ENCODE results near the gene SLC5A3. TPM values are rescaled to one million over a fixed set of nuclear protein-coding genes. Genes with fewer than 3 reads are reported as not detected.

Gene SLC5A3
- total and polyA plus RNA-seq, 2 of the 8 experiments (the other 6 are each of a cell fraction or from before 2014, with no cell fraction given), result 4.0 to 19.4 TPM

GRCh38 chr21:34109075-34109474 is 35.7 kb downstream of the SLC5A3 start:
- 96% methylated on average over 7 of the region's 7 CpGs; no CpG with 5 or more reads in 1 of the 2 experiments for WGBS, 2 experiments (ENCODE audit: extremely low coverage in 1 of 2, insufficient coverage in 1 of 2, insufficient read length in 1 of 2, insufficient replicate concordance in 2 of 2, low coverage in 1 of 2, low lambda C conversion rate in 2 of 2, missing lambda C conversion rate in 1 of 2)
- no peak overlapping the region for H3K18ac ChIP-seq (ENCODE audit: extremely low read depth, low read length)
- no peak overlapping the region for H2BK20ac ChIP-seq (ENCODE audit: low read length)
- POLR2A ChIA-PET (ENCODE audit: partially characterized antibody), result interaction anchor here (0.9 to 1.4 kb wide), 3 partner anchors 23 to 93 kb away, joined by 3 read pairs; no protein-coding TSS in a partner anchor
- no peak overlapping the region for H2BK12ac ChIP-seq (ENCODE audit: low read depth, low read length)
- H3K14ac ChIP-seq (ENCODE audit: insufficient read length), result no peak overlapping the region
- peaks cover 0 to 97% of the 10 kb centered on the region in 2 experiments; a peak in 3 of 4 replicates for H3K79me2 ChIP-seq (ENCODE audit: control insufficient read depth in 1 of 2, insufficient read depth in 2 of 2, low read length in 2 of 2)
- H3K23me2 ChIP-seq (ENCODE audit: low read depth, low read length), result no peaks in the 10 kb centered on the region
- no peaks in the 10 kb centered on the region for H3K9me3 ChIP-seq (ENCODE audit: insufficient read depth in 2 of 2, low read depth in 1 of 2, low read length in 1 of 2)
- peaks cover 0 to 13% (median 7%) of the 10 kb centered on the region in 4 experiments; a peak in 3 of 7 replicates for H3K4me1 ChIP-seq (replicated peaks in 1 of 4; ENCODE audit: control insufficient read depth in 3 of 4, insufficient read depth in 4 of 4, low read length in 3 of 4)
- no peak overlapping the region for H2AFZ ChIP-seq (ENCODE audit: low read length)
- no peak overlapping the region for H3K23ac ChIP-seq (ENCODE audit: insufficient read length)
- H2AK5ac ChIP-seq (ENCODE audit: low read depth, low read length), result no peak overlapping the region
- CTCF ChIA-PET (ENCODE audit: partially characterized antibody), result interaction anchor here (0.6 to 12.2 kb wide), 10 partner anchors 16 to 241 kb away, joined by 3 to 103 read pairs (median 4); no protein-coding TSS in a partner anchor
- FAIRE-seq (no peak), DNase-seq (ENCODE audit: low read depth in 1 of 2, low spot score in 2 of 2) (no peak)
- H2BK5ac ChIP-seq (ENCODE audit: low read depth, low read length), result no peak overlapping the region
- no peak overlapping the region for H4K91ac ChIP-seq (replicated peaks; ENCODE audit: insufficient read length, low read length)
- no peak overlapping the region for H3K4me2 ChIP-seq (ENCODE audit: insufficient read depth in 1 of 2, low read depth in 2 of 2, low read length in 2 of 2)
- peaks cover 7% of the 10 kb centered on the region for H3K79me1 ChIP-seq (ENCODE audit: low read depth, low read length)
- H4K8ac ChIP-seq (ENCODE audit: extremely low read depth, insufficient read depth, low read length), result no peak overlapping the region
- no peak overlapping the region for H4K5ac ChIP-seq (ENCODE audit: insufficient read length, low read depth, low read length)
- no peak overlapping the region for H3K4me3 ChIP-seq (ENCODE audit: extremely low read depth in 1 of 4, insufficient read depth in 2 of 4, low read depth in 3 of 4, low read length in 4 of 4)
- no peaks in the 10 kb centered on the region for H3K27me3 ChIP-seq (replicated peaks in 1 of 4; ENCODE audit: control insufficient read depth in 3 of 4, extremely low read depth in 1 of 4, insufficient read depth in 3 of 4, low read length in 3 of 4)
- no peaks in the 10 kb centered on the region; a peak in 1 of 8 replicates for H3K36me3 ChIP-seq (ENCODE audit: control insufficient read depth in 2 of 4, insufficient read depth in 4 of 4, low read length in 3 of 4)
- H3K4ac ChIP-seq (replicated peaks; ENCODE audit: insufficient read length, low read depth, low read length), result no peak overlapping the region
- H3K56ac ChIP-seq (replicated peaks; ENCODE audit: insufficient read length, low read depth, low read length), result no peak overlapping the region
- H2BK15ac ChIP-seq (ENCODE audit: low read length), result no peak overlapping the region
- H2BK120ac ChIP-seq (replicated peaks; ENCODE audit: low read depth, low read length), result no peak overlapping the region
- no peak overlapping the region for H3K9ac ChIP-seq (replicated peaks in 1 of 4; ENCODE audit: extremely low read depth in 1 of 4, low read depth in 3 of 4, low read length in 3 of 4)
- H3K27ac ChIP-seq (ENCODE audit: low read depth, low read length), result no peak overlapping the region
- H4K20me1 ChIP-seq (replicated peaks in 1 of 2; ENCODE audit: control insufficient read depth in 1 of 2, insufficient read depth in 2 of 2, low read length in 2 of 2), result peaks cover 4 to 5% of the 10 kb centered on the region in 2 experiments
- no peak for TF ChIP-seq BRCA1 (IDR thresholded peaks at IDR 0.05; ENCODE audit: low read depth, low read length)
- TF ChIP-seq GTF2F1 (IDR thresholded peaks at IDR 0.05; ENCODE audit: borderline replicate concordance, low read depth, low read length), result no peak
- no peak for TF ChIP-seq CTBP2 (IDR thresholded peaks at IDR 0.05; ENCODE audit: borderline replicate concordance, insufficient read depth, insufficient read length, low read length)
- TF ChIP-seq CREB1 (IDR thresholded peaks at IDR 0.05), result no peak
- no peak for TF ChIP-seq TAF7 (optimal IDR thresholded peaks at IDR 0.05; ENCODE audit: borderline replicate concordance, low read depth, low read length)
